CD4-positive, alpha-beta memory T cell (primary cell): Measurements from ENCODE around the gene ARMC2. TPM values are rescaled to one million over a fixed set of nuclear protein-coding genes. Genes with fewer than 3 reads are reported as not detected.

Experiments used
- CTCF ChIA-PET: fragments of 350-600 bp; sonication (Branson Sonifier 250); formaldehyde crosslinking; loops from one replicate; lab custom pipeline; 2021; ENCODE audit warnings: inconsistent platforms; ENCODE audit not compliant: partially characterized antibody; lab: Charles Lee
- POLR2A ChIA-PET: fragments of 350-600 bp; sonication (Branson Sonifier 250); formaldehyde crosslinking; loops from one replicate; lab custom pipeline; 2021; ENCODE audit not compliant: partially characterized antibody; lab: Charles Lee
- DNase-seq, 5 donors: peaks; one replicate each; pipeline versions ENCODE4 v3.0.0 to v3.0.0-alpha.2; 2020 to 2022; ENCODE audit warnings: mixed read lengths in 1 of 5
- H3K27ac ChIP-seq: one replicate; pipeline ENCODE4 v1.7.0; 2013; ENCODE audit warnings: low read depth, low read length
- H3K27me3 ChIP-seq: 2 replicates; pipeline ENCODE4 v1.7.0; 2013; ENCODE audit warnings: mild to moderate bottlenecking, low read length, moderate library complexity; ENCODE audit not compliant: insufficient read depth
- H3K36me3 ChIP-seq: 2 replicates; pipeline ENCODE4 v1.7.0; 2013; ENCODE audit warnings: mild to moderate bottlenecking, low read length, moderate library complexity; ENCODE audit not compliant: insufficient read depth
- H3K4me1 ChIP-seq: 2 replicates; pipeline ENCODE4 v1.7.0; 2013; ENCODE audit warnings: mild to moderate bottlenecking, low read length, moderate library complexity; ENCODE audit not compliant: insufficient read depth
- H3K4me3 ChIP-seq, 2 donors: one replicate each; pipeline ENCODE4 v1.7.0; 2013; ENCODE audit warnings: low read length in 2 of 2, mild to moderate bottlenecking in 1 of 2
- H3K9me3 ChIP-seq, 2 donors: one replicate each; pipeline ENCODE4 v1.7.0; 2013; ENCODE audit warnings: low read length in 2 of 2, control low read depth in 1 of 2; ENCODE audit not compliant: control insufficient read depth in 1 of 2
- H3K27ac Mint-ChIP-seq, 7 donors: one replicate each; pipeline ENCODE4 v1.8.0; 2020 to 2021; ENCODE audit warnings: mixed read lengths in 7 of 7, mild to moderate bottlenecking in 6 of 7, inconsistent platforms in 3 of 7, moderate library complexity in 3 of 7
- H3K27me3 Mint-ChIP-seq, 2 donors: one replicate each; pipeline ENCODE4 v1.8.0; 2020 to 2021; ENCODE audit warnings: mixed read lengths in 2 of 2
- H3K36me3 Mint-ChIP-seq, 2 donors: one replicate each; pipeline ENCODE4 v1.8.0; 2020 to 2021; ENCODE audit warnings: mixed read lengths in 2 of 2, inconsistent platforms in 1 of 2, mild to moderate bottlenecking in 1 of 2
- H3K4me1 Mint-ChIP-seq, 4 donors: one replicate each; pipeline ENCODE4 v1.8.0; 2020 to 2021; ENCODE audit warnings: mixed read lengths in 4 of 4, mild to moderate bottlenecking in 1 of 4
- H3K4me3 Mint-ChIP-seq, 8 donors: one replicate each; pipeline ENCODE4 v1.8.0; 2020 to 2021; ENCODE audit warnings: mixed read lengths in 8 of 8, mild to moderate bottlenecking in 7 of 8, moderate library complexity in 6 of 8, inconsistent platforms in 3 of 8
- H3K9me3 Mint-ChIP-seq, 8 donors: one replicate each; pipeline ENCODE4 v1.8.0; 2020 to 2021; ENCODE audit warnings: mixed read lengths in 8 of 8, mild to moderate bottlenecking in 5 of 8, inconsistent platforms in 3 of 8, moderate library complexity in 1 of 8
- intact Hi-C: fragments of 100-400 bp; cut with micrococcal nuclease; formaldehyde crosslinking; loops from one replicate; pipeline ENCODE4 v1.15.1; 2023
- polyA plus RNA-seq, 2 donors: library from polyadenylated mRNA; unstranded; fragments of 300-500 nt; fragmentation: Illumina TruSeq; gene quantifications; one replicate each; pipeline ENCODE4 v1.2.3, GENCODE V29; 2021
- total RNA-seq, 2 experiments: library from RNA; stranded (reverse); gene quantifications; one replicate each; pipeline ENCODE4 v1.2.3, GENCODE V29; 2021

Gene ARMC2
- total and polyA plus RNA-seq, 4 experiments from 2014 or later, result 3.2 to 11.2 (median 7.0) TPM

- CTCF ChIA-PET, result interaction anchor here (0.8 to 2.3 kb wide), 2 partner anchors 175 to 177 kb away, joined by 3 to 5 read pairs; no protein-coding TSS in a partner anchor
These were observed 48.0 kb downstream of the ARMC2 start for GRCh38 chr6:108896111-108896661.

DNA sequence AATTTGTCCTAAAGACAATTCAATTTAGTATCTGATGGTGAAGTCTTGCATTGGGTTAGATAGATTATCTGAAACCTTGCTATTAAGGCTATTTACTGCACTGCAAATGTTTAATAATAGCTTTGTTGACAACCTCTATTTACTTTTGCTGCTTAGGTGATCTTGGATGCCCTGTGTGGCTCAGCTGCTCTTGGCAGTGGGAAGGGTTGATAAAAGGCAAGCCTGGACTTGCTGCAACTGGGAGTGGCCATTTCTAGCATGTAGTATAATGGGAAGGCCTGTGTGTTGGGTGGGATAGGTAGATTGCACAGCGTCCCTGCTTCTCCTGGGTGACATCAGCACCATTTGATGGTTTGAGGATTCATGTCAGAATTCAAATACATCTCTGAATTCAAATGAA, 49.1 kb downstream of the ARMC2 start:
- peak overlapping the region in 2 of 8 donors; percentile 2 to 26 for H3K4me3 Mint-ChIP-seq
- intact Hi-C loops, result loop anchor here (5.0 kb wide), 2 partner anchors 50 to 340 kb away; partner anchors contain the start of gene ARMC2
- no peaks in the 10 kb centered on the region for H3K9me3 ChIP-seq
- no peaks in the 10 kb centered on the region for H3K36me3 Mint-ChIP-seq
- H3K4me3 ChIP-seq, result no peak overlapping the region
- peak overlapping the region in 4 of 7 donors; percentile 3 to 85 (median 41) for H3K27ac Mint-ChIP-seq
- H3K27ac ChIP-seq, result no peak overlapping the region
- peaks cover 67% of the 10 kb centered on the region for H3K4me1 ChIP-seq
- POLR2A ChIA-PET, result interaction anchor here (1.0 kb wide), 1 partner anchor 23 kb away, joined by 3 read pairs; no protein-coding TSS in a partner anchor
- peaks cover 32 to 60% (median 44%) of the 10 kb centered on the region in 4 donors for H3K4me1 Mint-ChIP-seq
- no peaks in the 10 kb centered on the region for H3K9me3 Mint-ChIP-seq
- H3K36me3 ChIP-seq, result no peaks in the 10 kb centered on the region
- H3K27me3 ChIP-seq, result no peaks in the 10 kb centered on the region
- CTCF ChIA-PET, result interaction anchor here (2.3 kb wide), 1 partner anchor 176 kb away, joined by 5 read pairs; no protein-coding TSS in a partner anchor
- no peaks in the 10 kb centered on the region for H3K27me3 Mint-ChIP-seq
- DNase-seq, result no peak

More at GRCh38 chr6:108896111-108896661, 48.0 kb downstream of the ARMC2 start:
- intact Hi-C loops, result loop anchor here (5.0 kb wide), 2 partner anchors 49 to 339 kb away; partner anchors contain the start of gene ARMC2
- H3K36me3 ChIP-seq, result no peaks in the 10 kb centered on the region
- POLR2A ChIA-PET, result interaction anchor here (0.6 to 1.1 kb wide), 8 partner anchors 19 to 337 kb away, joined by 3 to 6 read pairs (median 4); partner anchors contain the start of genes ARMC2 and FOXO3
- H3K9me3 Mint-ChIP-seq, result no peaks in the 10 kb centered on the region
- H3K27ac Mint-ChIP-seq, result peak overlapping the region; percentile 74 to 98 (median 94)
- no peaks in the 10 kb centered on the region for H3K27me3 Mint-ChIP-seq
- H3K9me3 ChIP-seq, result no peaks in the 10 kb centered on the region
- peaks cover 57% of the 10 kb centered on the region for H3K4me1 ChIP-seq
- H3K4me3 Mint-ChIP-seq, result peak overlapping the region; percentile 67 to 83 (median 78)
- peak; percentile 49 to 65 (median 53) for DNase-seq
- H3K36me3 Mint-ChIP-seq, result no peaks in the 10 kb centered on the region
- peak overlapping the region; percentile 27 for H3K27ac ChIP-seq
- H3K27me3 ChIP-seq, result no peaks in the 10 kb centered on the region
- H3K4me3 ChIP-seq, result peak overlapping the region in 1 of 2 donors; percentile 2
- peaks cover 25 to 53% (median 38%) of the 10 kb centered on the region in 4 donors for H3K4me1 Mint-ChIP-seq

DNA sequence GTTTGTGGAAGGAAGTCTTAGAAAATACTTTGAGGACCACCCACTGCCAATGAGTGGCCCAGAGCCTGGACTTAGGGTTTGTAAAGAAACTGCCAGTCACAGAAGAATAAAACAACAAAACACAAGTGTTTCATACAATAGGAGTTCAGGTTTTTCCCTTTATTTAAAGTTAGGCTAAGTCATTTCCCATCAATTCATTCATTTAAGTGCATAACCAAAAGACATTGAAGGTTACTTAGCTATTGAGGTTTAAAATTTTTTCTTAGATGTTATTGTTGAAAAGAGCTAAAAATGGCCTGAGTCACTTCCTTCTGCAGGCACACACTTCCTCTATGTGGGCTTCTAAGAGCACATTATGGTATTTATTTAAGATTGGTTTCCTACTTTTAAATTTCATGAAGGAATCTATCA, 54.2 kb downstream of the ARMC2 start:
- H3K4me1 Mint-ChIP-seq, result peaks cover 26 to 46% (median 32%) of the 10 kb centered on the region in 4 donors
- intact Hi-C loops, result loop anchor here (5.0 kb wide), 2 partner anchors 40 to 105 kb away; no protein-coding TSS in a partner anchor
- H3K9me3 Mint-ChIP-seq, result no peaks in the 10 kb centered on the region
- Histone ChIP-seq H3K9me3 (no peaks in the 10 kb centered on the region), H3K27me3 (no peaks in the 10 kb centered on the region), H3K4me1 (peaks cover 40% of the 10 kb centered on the region), H3K27ac (no peak overlapping the region), H3K4me3 (no peak overlapping the region), H3K36me3 (no peaks in the 10 kb centered on the region)
- peak in 1 of 5 donors; percentile 7 for DNase-seq
- H3K27ac Mint-ChIP-seq, result peak overlapping the region in 6 of 7 donors; percentile 17 to 61 (median 54)
- H3K27me3 Mint-ChIP-seq, result no peaks in the 10 kb centered on the region
- CTCF ChIA-PET, result interaction anchor here (1.0 to 2.3 kb wide), 6 partner anchors 9 to 171 kb away, joined by 3 to 12 read pairs (median 4); no protein-coding TSS in a partner anchor
- no peaks in the 10 kb centered on the region for H3K36me3 Mint-ChIP-seq
- peak overlapping the region in 5 of 8 donors; percentile 6 to 68 (median 43) for H3K4me3 Mint-ChIP-seq
- POLR2A ChIA-PET, result interaction anchor here (0.7 to 1.5 kb wide), 7 partner anchors 9 to 167 kb away, joined by 3 to 4 read pairs (median 3); partner anchors contain the start of gene ARMC2

DNA sequence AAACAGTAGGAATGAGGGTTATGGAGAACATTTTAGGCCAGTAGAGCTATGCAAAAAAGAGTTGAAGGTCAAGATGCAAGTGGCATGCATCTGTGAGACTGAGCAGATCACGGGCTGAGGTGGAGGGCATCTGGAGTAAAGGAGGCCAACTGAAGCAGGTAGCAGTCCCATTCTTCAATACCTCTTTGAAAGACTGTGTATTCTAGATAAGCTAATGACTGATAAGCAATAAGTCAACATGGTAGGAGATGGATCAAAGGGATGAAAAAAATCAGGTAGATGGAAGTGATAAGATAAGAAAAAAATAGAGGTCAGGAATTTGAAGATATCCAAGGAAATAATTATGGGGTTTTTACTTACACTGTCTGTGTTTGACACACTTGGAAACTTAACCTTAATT, 55.6 kb downstream of the ARMC2 start:
- Mint-ChIP-seq H3K4me1 (peaks cover 22 to 36% (median 27%) of the 10 kb centered on the region in 4 donors), H3K27me3 (no peaks in the 10 kb centered on the region), H3K36me3 (no peaks in the 10 kb centered on the region), H3K4me3 (no peak overlapping the region), H3K9me3 (no peaks in the 10 kb centered on the region), H3K27ac (peak overlapping the region in 2 of 7 donors; percentile 1 to 43)
- H3K4me1 ChIP-seq, result peaks cover 28% of the 10 kb centered on the region
- no peaks in the 10 kb centered on the region for H3K27me3 ChIP-seq
- intact Hi-C loops, result loop anchor here (5.0 kb wide), 2 partner anchors 39 to 104 kb away; no protein-coding TSS in a partner anchor
- CTCF ChIA-PET, result interaction anchor here (0.7 to 1.5 kb wide), 3 partner anchors 9 to 168 kb away, joined by 3 to 4 read pairs (median 3); no protein-coding TSS in a partner anchor
- no peak overlapping the region for H3K4me3 ChIP-seq
- no peaks in the 10 kb centered on the region for H3K9me3 ChIP-seq
- DNase-seq, result no peak
- H3K27ac ChIP-seq, result no peak overlapping the region
- POLR2A ChIA-PET, result interaction anchor here (1.0 kb wide), 1 partner anchor 17 kb away, joined by 3 read pairs; no protein-coding TSS in a partner anchor
- no peaks in the 10 kb centered on the region for H3K36me3 ChIP-seq

GRCh38 chr6:108904741-108905140, 56.5 kb downstream of the ARMC2 start:
- H3K4me1 Mint-ChIP-seq, result peaks cover 22 to 35% (median 27%) of the 10 kb centered on the region in 4 donors
- no peak overlapping the region for H3K4me3 Mint-ChIP-seq
- Histone ChIP-seq H3K27ac (no peak overlapping the region), H3K36me3 (no peaks in the 10 kb centered on the region), H3K9me3 (no peaks in the 10 kb centered on the region), H3K4me1 (peaks cover 26% of the 10 kb centered on the region), H3K4me3 (no peak overlapping the region), H3K27me3 (no peaks in the 10 kb centered on the region)
- H3K36me3 Mint-ChIP-seq, result no peaks in the 10 kb centered on the region
- H3K27ac Mint-ChIP-seq, result peak overlapping the region in 2 of 7 donors; percentile 6 to 90
- DNase-seq, result no peak
- intact Hi-C loops, result loop anchor here (5.0 kb wide), 2 partner anchors 38 to 103 kb away; no protein-coding TSS in a partner anchor
- ChIA-PET POLR2A (no interaction called here), CTCF (interaction anchor here (0.9 to 1.2 kb wide), 2 partner anchors 10 to 34 kb away, joined by 3 read pairs; no protein-coding TSS in a partner anchor)
- H3K27me3 Mint-ChIP-seq, result no peaks in the 10 kb centered on the region
- H3K9me3 Mint-ChIP-seq, result no peaks in the 10 kb centered on the region

DNA sequence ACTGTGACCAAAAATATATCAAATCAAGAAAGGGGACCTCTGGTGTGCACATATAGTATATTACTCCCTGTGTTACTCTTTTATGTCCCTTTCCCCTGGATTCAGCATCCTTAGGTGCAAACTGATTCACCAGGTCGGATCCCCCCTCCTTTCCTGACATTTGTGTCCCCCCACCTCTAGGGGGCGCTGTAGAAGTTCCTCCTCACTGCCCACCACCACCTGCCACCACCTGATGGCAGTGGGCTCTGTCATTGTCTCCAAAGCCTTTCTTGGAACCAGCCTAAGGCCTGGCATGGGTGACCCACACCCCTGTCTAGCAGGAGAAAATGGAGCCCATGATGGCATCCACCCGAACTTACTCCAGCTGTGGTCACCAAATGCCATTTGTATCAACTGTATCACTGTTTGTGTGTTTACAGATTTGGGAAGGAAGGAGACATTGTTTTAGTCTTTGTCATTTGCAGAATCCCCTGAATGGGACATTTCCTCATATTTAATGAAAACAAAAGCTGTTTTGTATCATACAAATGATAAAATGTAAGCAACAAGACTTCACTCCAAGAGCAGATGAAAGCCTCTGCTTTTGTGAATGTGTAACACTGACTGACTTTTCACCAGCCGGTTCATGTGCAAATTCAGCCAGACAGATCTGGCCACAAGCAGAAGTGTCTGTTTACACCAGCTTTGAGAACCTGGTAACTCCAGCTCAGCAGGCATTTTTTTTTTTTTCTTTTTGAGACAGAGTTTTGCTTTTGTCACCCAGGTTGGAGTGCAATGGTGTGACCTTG, 66.2 kb downstream of the ARMC2 start:
- CTCF ChIA-PET, result interaction anchor here (0.8 to 7.4 kb wide), 12 partner anchors 8 to 162 kb away, joined by 3 to 52 read pairs (median 3); no protein-coding TSS in a partner anchor
- Mint-ChIP-seq H3K27me3 (no peaks in the 10 kb centered on the region), H3K27ac (peak overlapping the region in 1 of 7 donors; percentile 20), H3K4me3 (no peak overlapping the region), H3K9me3 (peaks cover 0 to 2% (median 0%) of the 10 kb centered on the region in 8 donors), H3K36me3 (no peaks in the 10 kb centered on the region), H3K4me1 (peaks cover 0 to 6% (median 2%) of the 10 kb centered on the region in 4 donors)
- Histone ChIP-seq H3K4me3 (no peak overlapping the region), H3K36me3 (no peaks in the 10 kb centered on the region), H3K4me1 (no peaks in the 10 kb centered on the region), H3K27me3 (no peaks in the 10 kb centered on the region), H3K9me3 (no peaks in the 10 kb centered on the region), H3K27ac (no peak overlapping the region)
- POLR2A ChIA-PET, result interaction anchor here (0.7 to 1.1 kb wide), 2 partner anchors 29 to 180 kb away, joined by 3 read pairs; partner anchors contain the start of gene SESN1
- peak in 3 of 5 donors; percentile 21 to 45 (median 36) for DNase-seq
- intact Hi-C loops, result loop anchor here (1.0 kb wide), 1 partner anchor 159 kb away; no protein-coding TSS in a partner anchor
